Hepatocyte (in vitro differentiated cells): ENCODE results near the gene ABHD2. TPM values are rescaled to one million over a fixed set of nuclear protein-coding genes. Genes with fewer than 3 reads are reported as not detected.

ENCODE experiments used
- DNase-seq: peaks from one replicate; pipeline ENCODE4 v3.0.0-alpha.2; 2016; ENCODE audit warnings: low spot score
- H2AFZ ChIP-seq: fragments of 200-600 bp; sonication (generic); 2 replicates; pipeline ENCODE4 v1.6.0; 2016; ENCODE audit warnings: antibody characterized with exemption, mild to moderate bottlenecking
- H3K27ac ChIP-seq: fragments of 200-600 bp; sonication (generic); 2 replicates; pipeline ENCODE4 v1.5.1; 2016; ENCODE audit warnings: mild to moderate bottlenecking
- H3K27me3 ChIP-seq: fragments of 200-600 bp; sonication (generic); 2 replicates; pipeline ENCODE4 v1.6.1; 2016
- H3K36me3 ChIP-seq: fragments of 200-600 bp; sonication (generic); replicated peaks from 2 replicates; pipeline ENCODE4 v1.5.1; 2016; ENCODE audit warnings: low read depth; ENCODE audit not compliant: insufficient read depth
- H3K4me1 ChIP-seq: fragments of 200-600 bp; sonication (generic); 2 replicates; pipeline ENCODE4 v1.5.1; 2016; ENCODE audit warnings: mild to moderate bottlenecking, moderate library complexity; ENCODE audit not compliant: insufficient read depth
- H3K4me2 ChIP-seq: fragments of 200-600 bp; sonication (generic); 2 replicates; pipeline ENCODE4 v1.6.0; 2016
- H3K4me3 ChIP-seq: fragments of 200-600 bp; sonication (generic); 2 replicates; pipeline ENCODE4 v1.5.1; 2016; ENCODE audit warnings: mild to moderate bottlenecking
- H3K79me2 ChIP-seq: fragments of 200-600 bp; sonication (generic); 2 replicates; pipeline ENCODE4 v1.6.0; 2017; ENCODE audit warnings: mild to moderate bottlenecking
- H3K9me2 ChIP-seq: fragments of 200-600 bp; sonication (generic); replicated peaks from 2 replicates; pipeline ENCODE4 v1.6.0; 2017; ENCODE audit warnings: mild to moderate bottlenecking; ENCODE audit not compliant: insufficient read depth
- H3K9me3 ChIP-seq: fragments of 200-600 bp; sonication (generic); 2 replicates; pipeline ENCODE4 v1.5.1; 2016; ENCODE audit warnings: low read depth, mild to moderate bottlenecking
- H4K20me1 ChIP-seq: fragments of 200-600 bp; sonication (generic); 2 replicates; pipeline ENCODE4 v1.6.0; 2016; ENCODE audit warnings: mild to moderate bottlenecking; ENCODE audit not compliant: insufficient read depth, poor library complexity, severe bottlenecking
- EZH2 ChIP-seq: fragments of 200-600 bp; sonication (generic); IDR thresholded peaks from 2 replicates; pipeline ENCODE4 v1.6.1; 2016; ENCODE audit warnings: antibody characterized with exemption, mild to moderate bottlenecking, borderline replicate concordance
- EZH2phosphoT487 ChIP-seq: fragments of 200-600 bp; sonication (generic); IDR thresholded peaks from one replicate; pipeline ENCODE4 v1.6.1; 2018; ENCODE audit warnings: antibody characterized with exemption, mild to moderate bottlenecking, low read depth, moderate library complexity; ENCODE audit not compliant: unreplicated experiment, severe bottlenecking
- WGBS: methylation state at CpG from one replicate; pipeline ENCODE4 v1.1.6; 2016; ENCODE audit warnings: low lambda C conversion rate; ENCODE audit errors: missing lambda C conversion rate; 5-methylcytosine and 5-hydroxymethylcytosine counted together
- polyA plus RNA-seq: library from polyadenylated mRNA; unstranded; fragments of >200 nt; fragmentation: Nextera tagmentation; extraction: Ambion mirVana; gene quantifications from 2 replicates; pipeline ENCODE4 v1.2.1, GENCODE V29; 2016
- total RNA-seq: library from RNA; depleted of rRNA; stranded (reverse); fragments of >200 nt; gene quantifications from 2 replicates; pipeline ENCODE4 v1.2.3, GENCODE V29; 2014
- TF ChIP-seq, protein P1 (sequence below): fragments of 200-600 bp; sonication (generic); IDR thresholded peaks from 2 replicates; pipeline ENCODE4 v1.5.1; 2016; ENCODE audit warnings: antibody characterized with exemption, mild to moderate bottlenecking; ENCODE audit not compliant: poor library complexity

ABHD2 gene
- total and polyA plus RNA-seq, 2 experiments from 2014 or later = 11.7 to 59.7 TPM

GRCh38 chr15:89195836-89196235 is 107.6 kb downstream of the ABHD2 start:
- Histone ChIP-seq H3K4me3 (no peak overlapping the region), H3K4me1 (no peaks in the 10 kb centered on the region), H3K4me2 (no peak overlapping the region), H3K36me3 (no peaks in the 10 kb centered on the region), H3K27me3 (no peaks in the 10 kb centered on the region), H3K27ac (no peak overlapping the region), H3K79me2 (no peaks in the 10 kb centered on the region), H2AFZ (no peak overlapping the region), H3K9me3 (no peaks in the 10 kb centered on the region), H4K20me1 (no peaks in the 10 kb centered on the region), H3K9me2 (no peaks in the 10 kb centered on the region)
- no peak for DNase-seq
- 81% methylated on average over 8 of the region's 8 CpGs for WGBS
- TF ChIP-seq, protein P1, sequence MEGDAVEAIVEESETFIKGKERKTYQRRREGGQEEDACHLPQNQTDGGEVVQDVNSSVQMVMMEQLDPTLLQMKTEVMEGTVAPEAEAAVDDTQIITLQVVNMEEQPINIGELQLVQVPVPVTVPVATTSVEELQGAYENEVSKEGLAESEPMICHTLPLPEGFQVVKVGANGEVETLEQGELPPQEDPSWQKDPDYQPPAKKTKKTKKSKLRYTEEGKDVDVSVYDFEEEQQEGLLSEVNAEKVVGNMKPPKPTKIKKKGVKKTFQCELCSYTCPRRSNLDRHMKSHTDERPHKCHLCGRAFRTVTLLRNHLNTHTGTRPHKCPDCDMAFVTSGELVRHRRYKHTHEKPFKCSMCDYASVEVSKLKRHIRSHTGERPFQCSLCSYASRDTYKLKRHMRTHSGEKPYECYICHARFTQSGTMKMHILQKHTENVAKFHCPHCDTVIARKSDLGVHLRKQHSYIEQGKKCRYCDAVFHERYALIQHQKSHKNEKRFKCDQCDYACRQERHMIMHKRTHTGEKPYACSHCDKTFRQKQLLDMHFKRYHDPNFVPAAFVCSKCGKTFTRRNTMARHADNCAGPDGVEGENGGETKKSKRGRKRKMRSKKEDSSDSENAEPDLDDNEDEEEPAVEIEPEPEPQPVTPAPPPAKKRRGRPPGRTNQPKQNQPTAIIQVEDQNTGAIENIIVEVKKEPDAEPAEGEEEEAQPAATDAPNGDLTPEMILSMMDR = no peak
- TF ChIP-seq EZH2 (no peak), EZH2phosphoT487 (no peak)

GRCh38 chr15:89196241-89196640 is 108.0 kb downstream of the ABHD2 start:
- 83% methylated on average over 6 of the region's 6 CpGs for WGBS
- no peak for TF ChIP-seq EZH2
- TF ChIP-seq EZH2phosphoT487 = no peak
- Histone ChIP-seq H3K4me2 (no peak overlapping the region), H3K36me3 (no peaks in the 10 kb centered on the region), H4K20me1 (no peaks in the 10 kb centered on the region), H3K79me2 (no peaks in the 10 kb centered on the region), H3K27me3 (no peaks in the 10 kb centered on the region), H3K27ac (no peak overlapping the region), H3K9me3 (no peaks in the 10 kb centered on the region), H2AFZ (no peak overlapping the region), H3K4me3 (no peak overlapping the region), H3K4me1 (no peaks in the 10 kb centered on the region), H3K9me2 (no peaks in the 10 kb centered on the region)
- no peak for DNase-seq

DNA sequence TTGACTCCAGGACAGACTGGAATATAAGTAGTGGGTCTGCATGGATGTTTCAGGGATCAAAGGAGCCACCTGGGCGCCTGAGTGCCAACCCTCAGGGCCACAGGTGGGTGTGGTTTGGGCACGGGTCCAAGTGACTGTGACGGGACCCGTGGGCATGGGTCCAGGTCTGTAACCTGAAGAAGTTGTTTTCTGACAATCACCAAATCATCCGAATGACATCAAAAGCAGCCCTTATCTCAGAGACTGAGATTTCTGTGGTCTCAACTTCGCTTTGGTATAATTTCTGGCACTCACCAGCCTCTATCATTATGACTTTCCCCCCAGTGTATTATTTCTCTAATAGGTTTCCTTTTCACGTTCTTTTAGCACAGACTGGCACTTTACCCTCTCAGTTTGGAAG is 108.7 kb downstream of the ABHD2 start:
- Histone ChIP-seq H3K4me2 (no peak overlapping the region), H3K9me2 (no peaks in the 10 kb centered on the region), H3K36me3 (no peaks in the 10 kb centered on the region), H4K20me1 (no peaks in the 10 kb centered on the region), H3K4me1 (no peaks in the 10 kb centered on the region), H3K27me3 (no peaks in the 10 kb centered on the region), H3K79me2 (no peaks in the 10 kb centered on the region), H3K27ac (peak overlapping the region; percentile 28), H3K4me3 (no peak overlapping the region), H2AFZ (no peak overlapping the region), H3K9me3 (no peaks in the 10 kb centered on the region)
- WGBS = 81% methylated on average over 7 of the region's 7 CpGs
- TF ChIP-seq, protein P1 = no peak
- TF ChIP-seq EZH2phosphoT487 (no peak), EZH2 (no peak)
- no peak for DNase-seq

GRCh38 chr15:89197503-89197971 is 109.3 kb downstream of the ABHD2 start:
- DNase-seq = peak; percentile 37
- no peak overlapping the region for H3K4me2 ChIP-seq

More at GRCh38 chr15:89197503-89197971, 109.3 kb downstream of the ABHD2 start:
- Histone ChIP-seq H3K9me2 (no peaks in the 10 kb centered on the region), H3K4me3 (no peak overlapping the region), H3K4me1 (no peaks in the 10 kb centered on the region), H3K27me3 (no peaks in the 10 kb centered on the region), H3K79me2 (no peaks in the 10 kb centered on the region), H3K27ac (peak overlapping the region; percentile 28), H4K20me1 (no peaks in the 10 kb centered on the region), H3K36me3 (no peaks in the 10 kb centered on the region), H2AFZ (no peak overlapping the region), H3K9me3 (no peaks in the 10 kb centered on the region)
- WGBS = 36% methylated on average over 4 of the region's 4 CpGs
- no peak for TF ChIP-seq EZH2
- TF ChIP-seq, protein P1 = no peak
- TF ChIP-seq EZH2phosphoT487 = no peak
